GM11168 (cell line): ENCODE results near the gene LPIN1.

ENCODE experiments used
- in situ Hi-C: fragments of 300-500 bp; cut with MboI; formaldehyde crosslinking; loops from one replicate; pipeline ENCODE4 v1.12.0; 2022; ENCODE audit warnings: low sequenced_read_pairs; ENCODE audit not compliant: unreplicated experiment

The LPIN1 gene

DNA sequence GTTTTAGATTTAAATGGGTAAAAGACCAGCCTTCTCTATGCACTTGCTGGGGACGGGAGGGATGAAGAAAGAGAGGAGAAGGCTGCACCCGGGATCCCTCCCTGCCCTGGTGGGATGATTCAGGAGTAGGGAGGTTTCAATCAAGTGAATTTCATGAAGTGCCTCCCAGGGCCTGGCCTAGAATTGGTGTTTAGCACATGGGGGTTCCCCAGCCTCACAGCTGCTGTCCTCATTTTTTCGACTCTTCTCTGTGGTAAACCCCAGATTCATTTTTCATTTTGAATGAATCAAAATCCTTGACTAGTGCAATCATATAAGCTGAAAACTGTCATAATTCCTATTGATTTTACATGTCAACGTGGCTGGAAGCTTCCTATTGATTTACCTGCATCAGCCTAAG lies 81.1 kb downstream of the LPIN1 start:
- in situ Hi-C loops, result loop anchor here (25.0 kb wide), 2 partner anchors 210 to 485 kb away; no protein-coding TSS in a partner anchor

DNA sequence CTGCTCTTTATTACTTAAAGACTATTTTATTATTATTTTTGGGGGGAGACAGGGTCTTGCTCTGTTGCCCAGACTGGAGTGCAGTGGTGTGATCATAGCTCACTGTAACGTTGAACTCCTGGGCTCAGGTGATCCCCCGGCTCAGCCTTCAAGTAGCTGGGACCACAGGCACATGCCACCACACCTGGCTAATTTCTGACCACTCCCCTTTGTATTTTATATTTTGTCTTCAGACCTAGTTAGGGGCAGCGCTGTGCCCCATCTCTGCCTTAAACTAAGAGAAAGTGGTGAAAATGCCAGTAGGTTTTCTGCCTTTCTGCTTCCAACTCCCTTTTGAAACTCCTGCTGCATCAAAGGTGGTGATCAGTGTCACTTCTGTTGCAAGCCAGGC lies 82.5 kb downstream of the LPIN1 start:
- in situ Hi-C loops, result loop anchor here (25.0 kb wide), 2 partner anchors 208 to 483 kb away; no protein-coding TSS in a partner anchor

DNA sequence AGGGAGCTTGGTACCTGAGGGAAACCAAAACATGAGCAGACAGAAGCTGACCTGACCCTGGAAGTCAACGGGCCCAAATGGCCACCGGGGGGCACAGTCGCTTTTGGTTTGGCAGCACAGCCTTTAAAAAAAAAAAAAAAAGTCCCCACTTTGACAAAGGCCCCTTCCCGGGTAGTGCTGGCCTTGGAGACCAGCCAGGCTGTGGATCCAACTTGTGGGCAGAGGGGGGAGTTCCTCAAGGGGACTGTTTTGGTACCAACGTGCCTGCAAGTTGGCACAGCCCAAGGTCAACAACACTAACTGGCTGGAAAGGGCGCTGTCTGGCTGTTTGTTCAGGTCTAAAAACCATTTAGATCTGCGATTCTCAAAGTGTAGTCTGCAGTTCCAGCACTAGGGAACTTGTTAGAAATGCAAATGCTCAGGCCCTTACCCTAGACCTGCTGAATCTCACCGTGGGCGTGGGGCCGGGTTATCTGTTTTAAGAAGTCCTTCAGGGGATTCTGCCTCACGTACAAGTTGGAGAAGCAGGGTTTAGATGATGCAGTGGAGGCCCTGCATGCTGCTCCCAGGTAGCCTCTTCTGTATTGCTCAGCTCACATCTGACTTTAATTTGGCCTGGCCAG lies 83.0 kb downstream of the LPIN1 start:
- in situ Hi-C loops, result loop anchor here (25.0 kb wide), 2 partner anchors 208 to 483 kb away; no protein-coding TSS in a partner anchor

DNA sequence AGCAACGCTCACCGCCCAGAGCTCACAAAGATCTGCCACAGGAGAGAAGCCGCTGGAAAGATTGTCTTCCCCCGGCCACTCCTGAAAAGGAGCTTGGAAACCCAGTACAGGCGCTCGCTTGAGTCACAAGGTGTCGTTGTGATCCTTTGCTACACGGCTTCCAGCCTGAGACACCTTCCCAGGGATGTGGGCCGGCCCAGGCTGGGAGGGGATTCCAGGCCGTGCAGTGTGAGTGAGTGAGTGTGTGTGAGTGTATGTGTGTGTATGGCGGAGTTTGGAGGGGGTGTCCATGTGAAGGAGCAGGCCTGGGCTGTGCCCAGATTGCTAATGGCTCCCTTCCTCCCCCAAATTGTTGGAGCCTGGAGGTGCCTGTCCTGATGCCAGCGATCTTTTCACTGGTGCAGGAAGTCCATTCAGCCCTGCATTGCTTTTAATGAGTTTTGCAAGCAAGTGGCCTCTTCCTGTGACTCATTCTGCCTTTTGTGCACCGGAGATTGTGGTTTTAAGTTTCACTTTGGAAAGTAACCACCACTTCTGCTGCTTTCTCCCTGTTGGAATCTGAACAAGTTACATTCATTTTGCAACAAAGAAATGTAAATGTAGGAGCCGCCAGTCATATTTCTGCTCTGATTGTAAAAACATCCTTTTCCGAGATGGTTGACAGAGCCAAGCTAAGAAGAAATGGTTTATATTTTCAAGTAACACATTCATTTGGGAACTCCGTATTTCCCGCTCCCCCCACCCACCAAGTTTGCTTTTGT lies 83.7 kb downstream of the LPIN1 start:
- in situ Hi-C loops, result loop anchor here (25.0 kb wide), 2 partner anchors 207 to 482 kb away; no protein-coding TSS in a partner anchor

DNA sequence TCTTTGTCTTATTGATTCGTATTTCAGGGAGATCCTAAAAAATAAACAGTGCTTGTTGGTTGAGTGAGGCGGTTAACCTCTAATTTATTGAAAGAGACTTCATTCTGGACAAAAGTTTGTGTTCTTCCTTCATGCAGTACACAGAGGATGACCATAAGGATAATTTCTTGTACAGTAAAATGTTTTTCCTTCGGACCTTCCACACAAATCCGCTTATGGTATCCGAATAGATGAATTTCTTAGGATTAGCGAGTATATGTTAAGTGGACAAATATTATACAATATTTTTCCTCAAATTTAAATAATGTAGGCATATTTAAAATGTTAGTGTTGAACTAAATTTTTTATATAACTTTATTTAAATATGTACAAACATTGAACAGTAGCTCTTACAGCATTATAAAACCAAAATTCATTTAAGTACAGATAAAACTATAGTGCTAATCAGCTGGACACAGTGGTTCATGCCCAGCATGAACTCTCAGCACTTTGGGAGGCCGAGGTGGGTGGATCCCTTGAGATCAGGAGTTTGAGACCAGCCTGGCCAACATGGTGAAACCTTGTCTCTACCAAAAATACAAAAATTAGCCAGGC lies 84.4 kb downstream of the LPIN1 start:
- in situ Hi-C loops, result loop anchor here (25.0 kb wide), 2 partner anchors 206 to 481 kb away; no protein-coding TSS in a partner anchor

DNA sequence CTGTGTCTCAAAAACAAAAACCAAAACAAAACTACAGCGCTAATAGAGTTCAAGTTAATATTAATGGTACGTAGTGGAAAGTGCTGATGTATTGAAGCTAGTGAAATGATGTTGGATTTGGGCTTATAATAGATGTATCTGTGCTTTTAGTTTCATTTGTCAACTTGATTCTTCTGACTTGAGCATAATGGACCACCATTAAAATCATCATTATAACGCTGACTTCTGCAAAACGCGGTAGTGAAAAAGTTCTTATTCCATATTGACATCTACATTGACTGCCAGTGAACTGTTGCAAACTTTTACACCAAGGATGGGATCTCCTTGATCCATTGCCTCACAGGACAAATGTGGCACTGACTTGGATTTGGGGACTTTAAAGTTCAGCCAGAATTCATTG lies 85.0 kb downstream of the LPIN1 start:
- in situ Hi-C loops, result loop anchor here (25.0 kb wide), 2 partner anchors 206 to 481 kb away; no protein-coding TSS in a partner anchor

DNA sequence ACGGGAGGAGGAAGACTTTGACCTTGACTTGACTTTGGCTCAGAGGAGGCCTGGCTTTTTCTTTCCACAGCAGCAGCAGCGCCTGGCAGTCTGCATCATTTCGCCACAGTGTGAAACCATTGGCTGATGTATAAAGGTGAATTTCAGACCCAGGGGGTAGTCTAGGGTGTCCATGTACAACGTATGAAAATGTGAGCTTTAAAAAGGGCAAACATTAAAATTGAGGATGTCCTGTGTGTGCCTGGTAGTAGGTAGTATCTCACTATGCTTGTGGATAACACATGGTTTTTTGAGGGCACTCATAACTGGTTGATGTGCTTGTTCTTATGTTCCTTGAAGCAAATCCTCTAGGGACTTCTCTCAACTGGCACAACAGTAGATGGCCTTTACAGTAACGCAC lies 86.1 kb downstream of the LPIN1 start:
- in situ Hi-C loops, result loop anchor here (25.0 kb wide), 2 partner anchors 205 to 480 kb away; no protein-coding TSS in a partner anchor

DNA sequence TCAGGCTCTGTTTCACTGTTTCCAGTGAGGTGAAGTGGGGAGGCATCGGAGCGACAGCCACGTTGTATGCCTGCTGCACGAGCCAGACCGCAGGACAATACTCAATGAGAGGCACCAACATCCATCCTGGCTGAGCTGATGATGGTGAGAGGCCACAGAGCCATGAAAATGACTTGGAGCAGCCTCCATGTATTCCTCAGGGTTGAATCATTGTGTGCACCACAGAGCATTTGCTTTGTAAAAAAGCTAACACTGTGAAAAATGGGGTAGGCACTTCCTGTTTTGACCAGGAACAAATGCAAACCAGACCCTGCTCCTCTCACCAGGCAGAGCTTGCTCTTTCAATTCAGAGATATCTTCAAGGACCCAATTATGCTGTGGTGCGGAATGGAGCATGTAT lies 87.2 kb downstream of the LPIN1 start:
- in situ Hi-C loops, result loop anchor here (25.0 kb wide), 2 partner anchors 204 to 479 kb away; no protein-coding TSS in a partner anchor

DNA sequence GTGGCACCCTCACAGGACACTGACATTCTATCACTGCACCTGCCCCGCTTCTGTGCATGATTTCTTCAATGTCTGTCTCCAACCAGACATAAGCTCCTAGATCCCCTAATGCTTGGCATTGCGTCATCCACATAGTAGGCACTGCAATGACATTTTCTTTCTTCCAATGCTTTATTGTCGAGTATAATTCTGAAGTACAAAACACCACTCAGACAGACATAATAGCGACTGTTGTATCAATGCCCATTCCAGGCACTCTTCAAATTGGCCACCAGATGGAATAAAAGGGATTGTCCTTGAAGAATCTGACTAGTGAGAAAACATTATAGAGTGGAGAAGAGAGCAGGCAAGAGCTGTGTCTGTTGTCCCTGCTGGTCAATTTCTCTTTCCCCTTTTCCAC lies 89.0 kb downstream of the LPIN1 start:
- in situ Hi-C loops, result loop anchor here (5.0 to 25.0 kb wide), 3 partner anchors 67 to 477 kb away; no protein-coding TSS in a partner anchor

DNA sequence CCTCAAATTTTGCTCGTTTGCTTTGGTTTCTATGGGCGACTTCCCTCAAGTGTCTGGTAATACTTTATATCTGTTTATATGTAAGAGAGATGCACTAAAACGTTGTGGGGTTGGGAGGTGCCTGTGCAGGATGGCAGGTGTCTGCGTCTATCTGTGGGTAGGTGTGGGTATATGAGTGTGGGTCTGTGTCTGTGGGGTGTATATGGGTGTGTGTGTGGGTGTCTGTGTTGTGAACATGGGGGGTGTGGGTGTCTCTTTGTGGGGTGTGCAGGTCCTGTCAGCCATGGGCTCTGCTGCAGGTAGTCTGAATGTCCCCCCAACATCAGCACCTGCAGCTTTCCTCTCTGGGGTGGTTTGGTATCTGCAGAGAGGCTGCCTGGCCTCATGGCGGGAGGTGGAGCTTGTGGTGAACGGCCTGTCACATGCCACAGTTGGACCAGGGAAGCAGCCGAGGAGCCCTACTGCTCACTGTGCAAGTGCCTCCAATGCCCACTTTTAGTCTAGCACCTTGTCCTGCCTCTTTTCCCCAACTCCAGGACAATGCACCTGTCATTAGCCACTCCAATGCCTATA lies 90.3 kb downstream of the LPIN1 start:
- in situ Hi-C loops, result loop anchor here (5.0 to 25.0 kb wide), 3 partner anchors 66 to 476 kb away; no protein-coding TSS in a partner anchor

DNA sequence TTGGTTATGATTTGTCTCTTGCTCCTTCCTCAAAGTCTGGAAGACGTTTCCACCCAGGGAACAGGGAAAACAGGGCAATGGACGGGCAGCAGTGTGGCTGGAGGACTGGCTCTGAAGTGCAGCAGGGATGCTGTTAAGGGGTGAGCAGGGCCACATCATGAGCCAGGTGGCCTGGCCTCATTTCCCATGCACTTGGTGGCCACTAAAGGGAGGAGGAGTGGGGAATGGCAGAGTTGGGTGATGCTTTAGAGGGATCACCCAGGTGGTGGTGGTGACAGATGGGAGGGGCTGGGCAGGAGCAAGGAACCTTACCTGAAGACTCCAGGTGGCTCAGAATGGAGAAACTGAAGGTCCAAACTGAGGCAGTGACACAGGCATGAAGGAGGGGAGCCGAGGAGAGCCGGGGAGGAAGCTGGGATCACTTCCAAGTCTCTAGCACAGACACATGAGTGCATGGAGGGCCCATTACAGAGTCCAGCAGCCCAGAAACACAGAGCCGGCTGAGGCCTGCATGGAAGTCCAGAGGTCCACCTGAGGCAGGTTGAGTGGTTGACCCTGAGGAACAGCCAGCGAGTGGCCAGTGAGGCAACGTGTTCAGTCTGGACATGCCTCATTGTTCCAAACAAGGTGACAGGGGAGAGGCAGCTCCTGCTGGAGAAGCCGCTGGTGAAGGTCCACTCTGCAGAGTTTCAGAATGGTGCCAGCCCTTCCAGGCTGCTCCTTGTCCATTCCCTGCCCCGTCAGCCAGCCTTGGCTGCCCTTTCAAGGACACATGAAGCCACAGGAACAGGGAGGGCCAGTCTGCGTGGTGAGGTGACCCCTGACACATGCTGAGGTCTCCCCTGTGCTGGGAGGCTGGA lies 91.7 kb downstream of the LPIN1 start:
- in situ Hi-C loops, result loop anchor here (5.0 to 25.0 kb wide), 3 partner anchors 64 to 474 kb away; no protein-coding TSS in a partner anchor

DNA sequence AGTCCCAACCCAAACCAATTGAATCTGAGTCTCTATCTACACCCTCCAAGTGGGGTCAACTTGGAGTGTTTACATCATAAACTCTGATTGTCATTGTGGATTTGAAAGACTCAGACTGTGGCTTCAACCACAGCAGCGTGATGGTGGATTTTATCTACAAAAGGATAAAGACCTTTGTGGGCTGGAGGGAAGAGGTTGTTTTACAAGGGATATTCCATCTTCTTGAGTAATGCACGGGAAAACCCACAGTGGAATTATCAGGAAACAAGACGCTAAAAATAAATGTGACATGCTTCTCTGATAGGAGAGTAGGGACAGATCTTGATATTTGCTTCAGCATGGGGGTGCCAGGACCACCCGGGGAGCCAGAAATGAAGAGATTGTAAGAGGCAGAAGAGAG lies 93.5 kb downstream of the LPIN1 start:
- in situ Hi-C loops, result loop anchor here (5.0 to 25.0 kb wide), 3 partner anchors 62 to 472 kb away; no protein-coding TSS in a partner anchor

DNA sequence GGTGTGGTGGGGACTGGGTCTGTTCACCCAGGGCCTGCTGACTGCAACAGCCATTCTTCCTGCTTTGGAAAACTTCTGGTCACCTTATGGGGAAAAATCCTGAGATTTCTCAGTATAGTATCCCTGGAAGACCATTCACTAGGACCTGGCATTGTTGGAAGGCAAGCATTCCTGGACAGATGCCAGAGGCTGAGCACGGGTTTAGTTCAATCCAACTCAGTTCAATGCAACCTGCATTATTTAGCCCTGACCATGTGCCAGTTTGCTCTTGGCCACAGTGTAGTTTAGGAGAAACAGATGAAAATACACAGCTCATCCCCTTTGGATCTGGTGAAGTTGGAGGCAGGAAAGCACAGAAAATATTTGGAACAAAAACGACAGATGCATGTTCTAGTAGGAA lies 95.9 kb downstream of the LPIN1 start:
- in situ Hi-C loops, result loop anchor here (25.0 kb wide), 2 partner anchors 195 to 470 kb away; no protein-coding TSS in a partner anchor

DNA sequence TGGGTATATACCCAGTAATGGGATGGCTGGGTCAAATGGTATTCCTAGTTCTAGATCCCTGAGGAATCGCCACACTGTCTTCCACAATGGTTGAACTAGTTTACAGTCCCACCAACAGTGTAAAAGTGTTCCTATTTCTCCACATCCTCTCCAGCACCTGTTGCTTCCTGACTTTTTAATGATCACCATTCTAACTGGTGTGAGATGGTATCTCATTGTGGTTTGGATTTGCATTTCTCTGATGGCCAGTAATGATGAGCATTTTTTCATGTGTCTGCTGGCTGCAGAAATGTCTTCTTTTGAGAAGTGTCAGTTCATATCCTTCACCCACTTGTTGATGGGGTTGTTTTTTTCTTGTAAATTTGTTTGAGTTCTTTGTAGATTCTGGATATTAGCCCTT lies 98.4 kb downstream of the LPIN1 start:
- in situ Hi-C loops, result loop anchor here (25.0 kb wide), 2 partner anchors 193 to 468 kb away; no protein-coding TSS in a partner anchor

DNA sequence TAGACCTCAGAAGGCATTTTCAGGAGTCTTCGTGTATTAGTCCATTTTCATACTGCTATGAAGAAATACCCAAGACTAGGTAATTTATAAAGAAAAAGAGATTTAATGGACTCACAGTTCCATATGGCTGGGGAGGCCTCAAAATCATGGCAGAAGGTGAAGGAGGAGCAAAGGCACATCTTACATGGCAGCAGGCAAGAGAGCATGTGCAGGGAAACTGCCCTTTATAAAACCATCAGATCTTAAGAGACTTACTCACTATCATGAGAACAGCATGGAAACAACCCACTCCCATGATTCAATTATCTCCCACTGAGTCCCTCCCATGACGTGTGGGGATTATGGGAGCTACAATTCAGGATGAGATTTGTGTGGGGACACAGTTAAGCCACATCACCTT lies 101.5 kb downstream of the LPIN1 start:
- in situ Hi-C loops, result loop anchor here (25.0 kb wide), 2 partner anchors 189 to 464 kb away; no protein-coding TSS in a partner anchor

DNA sequence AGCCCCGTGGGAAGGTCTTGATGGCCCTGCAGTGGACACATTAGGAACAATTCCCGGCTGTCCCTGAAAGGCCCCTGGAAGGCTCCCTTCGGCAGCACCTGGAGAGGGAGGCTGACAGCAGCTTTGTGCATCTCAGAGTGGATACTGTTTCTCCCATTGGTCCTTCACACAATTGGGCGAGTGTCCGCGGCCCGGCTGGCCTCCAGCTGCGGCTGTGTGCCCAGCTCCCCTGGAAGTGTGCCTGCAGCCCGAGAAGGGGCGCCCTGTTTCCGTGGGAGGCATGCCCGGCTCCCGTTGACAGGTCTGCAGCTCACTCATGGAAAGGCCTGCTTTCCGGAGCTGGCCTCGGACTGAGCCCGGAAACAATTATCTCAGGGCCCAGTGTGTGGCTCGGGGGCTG lies 103.7 kb downstream of the LPIN1 start:
- in situ Hi-C loops, result loop anchor here (25.0 kb wide), 1 partner anchor 862 kb away; the partner anchor contains the start of gene TRIB2

DNA sequence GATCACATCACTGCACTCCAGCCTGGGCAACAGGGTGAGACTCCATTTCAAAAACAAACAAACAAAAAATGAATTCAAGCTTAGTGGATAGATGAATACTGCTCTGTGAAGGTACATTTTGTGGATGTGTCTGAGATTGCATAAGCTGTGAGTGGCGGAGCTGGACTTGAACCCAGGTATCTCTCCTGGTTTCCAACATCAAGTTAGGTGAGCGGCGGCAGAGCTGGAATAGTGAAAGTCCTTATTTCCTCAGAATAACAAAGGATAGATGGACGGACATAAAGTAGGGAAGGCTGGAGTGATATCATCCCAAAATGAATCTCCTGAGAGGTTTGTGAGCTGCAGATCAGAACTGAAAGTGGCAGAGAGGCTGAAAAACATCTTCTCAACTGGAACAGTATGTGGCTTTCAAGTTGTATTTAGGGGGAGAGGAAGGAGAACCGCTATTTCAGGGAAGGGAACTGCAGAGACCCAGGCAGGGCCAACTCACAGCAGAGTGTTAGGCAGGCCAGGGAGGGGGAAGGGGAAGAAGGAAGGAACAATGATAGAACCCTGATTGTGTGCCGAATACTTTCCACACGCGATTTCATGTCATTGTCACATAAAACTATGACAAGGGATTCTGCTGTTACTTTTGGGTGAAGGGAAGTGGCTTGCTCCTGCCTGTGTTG lies 106.2 kb downstream of the LPIN1 start:
- in situ Hi-C loops, result loop anchor here (25.0 kb wide), 1 partner anchor 860 kb away; the partner anchor contains the start of gene TRIB2

DNA sequence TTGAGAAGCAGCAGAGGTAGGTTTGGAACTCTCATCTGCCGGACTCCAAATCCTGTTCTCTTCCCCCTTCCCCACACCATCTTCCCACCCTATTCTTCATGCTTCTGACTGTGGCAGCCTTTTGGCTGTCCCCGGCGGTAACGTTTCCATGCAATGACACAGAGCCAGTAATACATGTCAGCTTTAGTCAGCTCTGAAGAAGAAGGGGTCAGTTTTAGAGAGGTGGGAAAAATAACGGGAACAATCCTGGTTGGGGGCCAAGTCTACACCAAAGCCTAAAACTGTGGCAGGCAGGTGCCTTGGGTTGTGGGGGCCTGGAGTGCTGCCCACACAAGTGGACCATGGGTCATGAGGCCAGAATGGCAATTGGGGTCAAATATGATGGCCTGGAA lies 106.8 kb downstream of the LPIN1 start:
- in situ Hi-C loops, result loop anchor here (25.0 kb wide), 1 partner anchor 859 kb away; the partner anchor contains the start of gene TRIB2
